ENCODE results near the gene OR1A2. TPM values are rescaled to one million over a fixed set of nuclear protein-coding genes. Genes with fewer than 3 reads are reported as not detected.
"Not testable (repeated sequence)": the region's sequence is repeated elsewhere in the genome, so short reads cannot be mapped to it uniquely, and the experiment has no call there.

Gene OR1A2
- total and polyA plus RNA-seq, 2 of the 13 experiments (the other 11 are each of a cell fraction or from before 2014, with no cell fraction given), result not detected

DNA sequence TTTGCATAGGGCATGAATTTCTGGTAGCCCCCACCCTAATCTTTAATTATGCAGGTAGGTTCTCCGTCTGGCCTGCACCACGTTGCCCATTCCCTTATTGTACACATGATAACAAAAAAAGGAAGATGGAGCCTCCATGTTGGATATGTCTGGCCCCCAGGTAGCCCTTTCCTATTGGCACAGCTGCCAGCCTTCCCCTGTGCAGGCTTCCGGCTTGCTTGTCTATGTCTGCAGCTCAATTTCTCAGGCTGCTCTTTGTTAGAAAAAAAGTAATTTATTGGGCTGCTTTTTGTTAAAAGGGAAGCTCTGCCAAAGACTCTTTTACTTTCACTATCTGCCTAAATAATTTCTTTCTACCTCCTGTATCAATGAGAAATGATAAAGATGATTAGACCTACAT, 15.7 kb downstream of the OR1A2 start (continued):
- TF ChIP-seq HNRNPH1 (optimal IDR thresholded peaks at IDR 0.05; ENCODE audit: low read depth, low read length) (no peak), ATAD3A (CRISPR knock-in tag; IDR thresholded peaks at IDR 0.05) (no peak), NFYB (CRISPR knock-in tag; IDR thresholded peaks at IDR 0.05) (no peak), EZH2 (conservative IDR thresholded peaks at IDR 0.05; ENCODE audit: low read depth, low read length) (no peak), ZNF550 (CRISPR knock-in tag; IDR thresholded peaks at IDR 0.05; ENCODE audit: borderline replicate concordance) (no peak), MZF1 (CRISPR knock-in tag; IDR thresholded peaks at IDR 0.05; ENCODE audit: borderline replicate concordance) (no peak)
- TF ChIP-seq, protein P1, sequence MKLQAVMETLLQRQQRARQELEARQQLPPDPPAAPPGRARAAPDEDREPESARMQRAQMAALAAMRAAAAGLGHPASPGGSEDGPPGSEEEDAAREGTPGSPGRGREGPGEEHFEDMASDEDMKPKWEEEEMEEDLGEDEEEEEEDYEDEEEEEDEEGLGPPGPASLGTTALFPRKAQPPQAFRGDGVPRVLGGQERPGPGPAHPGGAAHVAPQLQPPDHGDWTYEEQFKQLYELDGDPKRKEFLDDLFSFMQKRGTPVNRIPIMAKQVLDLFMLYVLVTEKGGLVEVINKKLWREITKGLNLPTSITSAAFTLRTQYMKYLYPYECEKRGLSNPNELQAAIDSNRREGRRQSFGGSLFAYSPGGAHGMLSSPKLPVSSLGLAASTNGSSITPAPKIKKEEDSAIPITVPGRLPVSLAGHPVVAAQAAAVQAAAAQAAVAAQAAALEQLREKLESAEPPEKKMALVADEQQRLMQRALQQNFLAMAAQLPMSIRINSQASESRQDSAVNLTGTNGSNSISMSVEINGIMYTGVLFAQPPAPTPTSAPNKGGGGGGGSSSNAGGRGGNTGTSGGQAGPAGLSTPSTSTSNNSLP (IDR thresholded peaks at IDR 0.05; ENCODE audit: low read depth, low read length), result no peak

DNA sequence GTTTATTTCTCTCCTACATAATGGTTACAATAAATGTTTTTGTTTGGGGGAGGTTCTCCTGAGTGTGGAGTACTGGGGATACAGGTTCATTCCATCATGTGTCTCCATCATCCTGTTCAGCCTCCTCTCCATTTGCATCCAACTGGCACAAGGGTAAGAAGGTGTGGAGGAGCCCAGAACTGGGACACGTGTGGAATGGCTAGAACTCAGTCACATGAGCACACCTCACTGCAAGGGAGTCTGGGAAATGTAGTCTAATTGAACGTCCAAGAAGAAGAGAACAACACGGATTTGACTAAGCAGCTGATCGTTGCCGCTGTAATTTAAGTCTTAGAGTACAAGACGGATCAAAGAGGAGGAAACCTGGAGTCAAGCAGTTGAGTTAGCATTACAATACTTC, 16.3 kb downstream of the OR1A2 start:
- ChIA-PET POLR2A (no interaction called here), CTCF (ENCODE audit: low intra/inter-chr PET ratio, low total read pairs) (no interaction called here)
- TF ChIP-seq KAT8 (CRISPR knock-in tag; IDR thresholded peaks at IDR 0.05) (no peak), THAP11 (CRISPR knock-in tag; IDR thresholded peaks at IDR 0.05) (peak; percentile 77), NFE2L2 (IDR thresholded peaks at IDR 0.05; ENCODE audit: low read length) (no peak), KAT7 (CRISPR knock-in tag; IDR thresholded peaks at IDR 0.05; ENCODE audit: borderline replicate concordance) (no peak), ZFP82 (CRISPR knock-in tag; IDR thresholded peaks at IDR 0.05; ENCODE audit: borderline replicate concordance) (no peak), NFIC (IDR thresholded peaks at IDR 0.05; ENCODE audit: low read length) (no peak), ZNF143 (CRISPR knock-in tag; IDR thresholded peaks at IDR 0.05) (peak; percentile 62; the same call in 1 of the 2 replicates)
- TF ChIP-seq, protein P2, sequence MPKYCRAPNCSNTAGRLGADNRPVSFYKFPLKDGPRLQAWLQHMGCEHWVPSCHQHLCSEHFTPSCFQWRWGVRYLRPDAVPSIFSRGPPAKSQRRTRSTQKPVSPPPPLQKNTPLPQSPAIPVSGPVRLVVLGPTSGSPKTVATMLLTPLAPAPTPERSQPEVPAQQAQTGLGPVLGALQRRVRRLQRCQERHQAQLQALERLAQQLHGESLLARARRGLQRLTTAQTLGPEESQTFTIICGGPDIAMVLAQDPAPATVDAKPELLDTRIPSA (CRISPR knock-in tag; IDR thresholded peaks at IDR 0.05; ENCODE audit: borderline replicate concordance), result no peak
- TF ChIP-seq, protein P3, sequence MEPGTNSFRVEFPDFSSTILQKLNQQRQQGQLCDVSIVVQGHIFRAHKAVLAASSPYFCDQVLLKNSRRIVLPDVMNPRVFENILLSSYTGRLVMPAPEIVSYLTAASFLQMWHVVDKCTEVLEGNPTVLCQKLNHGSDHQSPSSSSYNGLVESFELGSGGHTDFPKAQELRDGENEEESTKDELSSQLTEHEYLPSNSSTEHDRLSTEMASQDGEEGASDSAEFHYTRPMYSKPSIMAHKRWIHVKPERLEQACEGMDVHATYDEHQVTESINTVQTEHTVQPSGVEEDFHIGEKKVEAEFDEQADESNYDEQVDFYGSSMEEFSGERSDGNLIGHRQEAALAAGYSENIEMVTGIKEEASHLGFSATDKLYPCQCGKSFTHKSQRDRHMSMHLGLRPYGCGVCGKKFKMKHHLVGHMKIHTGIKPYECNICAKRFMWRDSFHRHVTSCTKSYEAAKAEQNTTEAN (CRISPR knock-in tag; conservative IDR thresholded peaks at IDR 0.05), result no peak
- ATAC-seq (no peak), FAIRE-seq (no peak), DNase-seq (ENCODE audit: low spot score) (no peak)
- Histone ChIP-seq H3K4me2 (ENCODE audit: low read depth, low read length) (no peak overlapping the region), H3K4me1 (ENCODE audit: insufficient read depth, low read length) (no peaks in the 10 kb centered on the region), H2AFZ (ENCODE audit: low read length) (no peak overlapping the region), H3K4me3 (replicated peaks in 1 of 3; ENCODE audit: insufficient read depth in 1 of 3, low read depth in 2 of 3, low read length in 3 of 3) (no peak overlapping the region), H3K9me3 (ENCODE audit: low read length) (no peaks in the 10 kb centered on the region), H3K27ac (ENCODE audit: extremely low read length, insufficient read depth, low read length) (no peak overlapping the region), H3K36me3 (replicated peaks in 1 of 2; ENCODE audit: control insufficient read depth in 1 of 2, insufficient read depth in 2 of 2, low read length in 2 of 2) (no peaks in the 10 kb centered on the region), H3K79me2 (ENCODE audit: insufficient read depth, low read length) (no peaks in the 10 kb centered on the region), H3K27me3 (ENCODE audit: control insufficient read depth in 1 of 2, insufficient read depth in 2 of 2, low read length in 2 of 2) (no peaks in the 10 kb centered on the region), H3K9ac (ENCODE audit: insufficient read depth, low read depth, low read length) (no peak overlapping the region), H4K20me1 (ENCODE audit: insufficient read depth, low read length) (no peaks in the 10 kb centered on the region)
- WGBS (ENCODE audit: low lambda C conversion rate), result 36% methylated on average over 6 of the region's 6 CpGs
- in situ Hi-C loops (cut with HindIII; ENCODE audit: extremely low pct_ligation_motif_present, low pct_unique_long_range_greater_than_20kb), result no loop called here
- intact Hi-C loops (cut with micrococcal nuclease; ENCODE audit: unreplicated experiment), result no loop called here
- no TSS peak for BruUV-seq (replicated peaks)

DNA sequence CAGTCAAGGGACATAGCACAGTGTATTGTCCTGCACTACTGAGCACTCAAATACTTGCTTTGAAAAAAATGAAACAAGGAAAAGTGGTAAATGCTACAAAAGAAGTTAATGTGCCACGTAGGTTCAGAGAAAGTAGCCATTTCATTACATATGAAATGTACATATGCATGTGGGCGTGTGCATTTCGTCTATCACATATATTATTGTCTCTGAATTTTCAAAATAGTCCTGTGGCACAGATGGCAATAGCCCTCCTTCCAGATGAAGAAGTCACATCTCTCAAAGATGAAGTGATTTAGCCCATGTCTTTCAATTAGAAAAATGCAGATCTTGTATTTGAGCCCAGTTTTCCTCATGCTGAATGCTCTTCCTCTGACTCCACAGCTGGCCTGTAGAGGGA, 22.7 kb downstream of the OR1A2 start:
- in situ Hi-C loops (cut with HindIII; ENCODE audit: extremely low pct_ligation_motif_present, low pct_unique_long_range_greater_than_20kb); CTCF ChIA-PET (ENCODE audit: low intra/inter-chr PET ratio, low total read pairs); H3K4me1 ChIP-seq (ENCODE audit: insufficient read depth, low read length); H3K4me2 ChIP-seq (ENCODE audit: low read depth, low read length); FAIRE-seq; H3K4me3 ChIP-seq (replicated peaks in 1 of 3; ENCODE audit: insufficient read depth in 1 of 3, low read depth in 2 of 3, low read length in 3 of 3); POLR2A ChIA-PET; H3K79me2 ChIP-seq (ENCODE audit: insufficient read depth, low read length); H3K9ac ChIP-seq (ENCODE audit: insufficient read depth, low read depth, low read length); intact Hi-C loops (cut with micrococcal nuclease; ENCODE audit: unreplicated experiment); ATAC-seq; H3K36me3 ChIP-seq (replicated peaks in 1 of 2; ENCODE audit: control insufficient read depth in 1 of 2, insufficient read depth in 2 of 2, low read length in 2 of 2); DNase-seq (ENCODE audit: low spot score); H2AFZ ChIP-seq (ENCODE audit: low read length); H3K27me3 ChIP-seq (ENCODE audit: control insufficient read depth in 1 of 2, insufficient read depth in 2 of 2, low read length in 2 of 2); H3K27ac ChIP-seq (ENCODE audit: extremely low read length, insufficient read depth, low read length); H4K20me1 ChIP-seq (ENCODE audit: insufficient read depth, low read length); H3K9me3 ChIP-seq (ENCODE audit: low read length); BruUV-seq (replicated peaks): not testable (repeated sequence)
- 7% methylated on average over 3 of the region's 3 CpGs for WGBS (ENCODE audit: low lambda C conversion rate)

Measured in HepG2 (cell line).